Measurements from ENCODE around the gene PLEKHM2.

PLEKHM2 gene

DNA sequence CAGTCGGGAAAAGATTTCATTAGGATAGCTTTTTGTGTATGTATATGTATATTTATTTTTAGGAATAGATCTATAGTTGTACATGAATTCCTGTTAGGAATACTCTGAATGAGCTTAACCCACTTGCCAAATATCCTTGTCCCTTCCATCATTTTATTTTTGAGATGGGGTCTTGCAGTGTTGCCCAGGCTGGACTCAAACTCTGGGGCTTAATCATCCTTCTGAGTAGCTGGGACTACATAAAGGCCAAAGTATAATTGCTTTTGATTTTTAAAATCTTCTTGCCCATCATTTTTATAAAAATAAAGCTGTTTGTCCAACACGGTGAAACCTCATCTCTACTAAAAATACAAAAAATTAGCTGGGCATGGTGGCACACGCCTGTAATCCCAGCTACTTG lies 20.2 kb upstream of the PLEKHM2 start:
- TF ChIP-seq POLR2A (IDR thresholded peaks at IDR 0.05; ENCODE audit: low read length) = no peak
- no peak for TF ChIP-seq GATA1 (IDR thresholded peaks at IDR 0.05; ENCODE audit: low read depth, low read length)
- DNase-seq = no peak

DNA sequence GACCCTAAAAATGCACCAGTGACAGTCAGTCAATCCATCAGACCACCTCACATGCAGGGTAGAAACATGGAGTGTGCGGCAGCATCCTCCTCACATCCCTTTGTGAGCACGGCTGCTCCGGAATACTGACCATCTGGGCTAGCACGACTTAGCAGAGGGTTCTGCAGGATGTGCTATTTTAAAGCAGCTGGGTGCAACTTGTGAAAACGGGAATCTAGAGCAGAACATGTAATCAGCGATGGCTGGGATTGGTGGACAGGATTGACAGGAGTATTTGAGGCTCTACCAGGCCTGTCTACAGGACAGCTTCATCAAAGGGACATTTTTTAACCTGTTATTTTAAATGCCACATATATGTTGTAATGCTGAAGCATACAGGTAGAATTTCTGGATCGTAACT lies 16.8 kb upstream of the PLEKHM2 start:
- DNase-seq = no peak
- TF ChIP-seq POLR2A (IDR thresholded peaks at IDR 0.05; ENCODE audit: low read length) = no peak
- no peak for TF ChIP-seq GATA1 (IDR thresholded peaks at IDR 0.05; ENCODE audit: low read depth, low read length)

DNA sequence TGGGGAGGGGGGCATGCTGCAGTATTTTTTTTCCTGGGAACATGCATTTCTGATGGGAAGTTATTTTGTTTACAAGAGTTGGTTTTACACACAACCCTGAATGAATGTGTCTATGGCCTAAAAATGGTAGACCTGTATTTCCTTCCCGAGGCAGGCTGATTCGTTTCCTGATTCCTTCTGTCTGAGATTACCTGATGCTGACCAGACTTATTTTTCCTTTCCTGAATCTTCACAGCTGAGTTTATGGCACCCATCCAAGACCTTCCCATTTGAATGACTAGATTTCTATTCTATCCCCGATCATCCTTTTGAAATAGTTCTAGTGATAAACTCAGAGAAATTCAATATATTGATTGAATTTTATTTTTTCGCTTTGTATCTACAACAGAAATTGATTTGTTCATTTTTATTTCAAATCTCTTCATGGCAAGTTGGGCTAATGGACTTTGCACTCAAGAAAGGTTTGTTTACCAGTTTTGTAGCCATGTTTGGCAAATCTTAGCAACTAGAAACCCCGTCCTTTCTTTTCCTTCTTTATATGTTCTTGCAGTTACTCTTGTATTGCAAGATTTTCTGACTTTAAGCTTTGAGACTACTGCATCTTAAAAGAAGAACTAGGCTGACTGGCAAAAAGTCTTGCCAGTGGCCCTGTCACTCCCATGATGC lies 15.9 kb upstream of the PLEKHM2 start:
- no peak for DNase-seq
- TF ChIP-seq GATA1 (IDR thresholded peaks at IDR 0.05; ENCODE audit: low read depth, low read length) (no peak), POLR2A (IDR thresholded peaks at IDR 0.05; ENCODE audit: low read length) (no peak)

DNA sequence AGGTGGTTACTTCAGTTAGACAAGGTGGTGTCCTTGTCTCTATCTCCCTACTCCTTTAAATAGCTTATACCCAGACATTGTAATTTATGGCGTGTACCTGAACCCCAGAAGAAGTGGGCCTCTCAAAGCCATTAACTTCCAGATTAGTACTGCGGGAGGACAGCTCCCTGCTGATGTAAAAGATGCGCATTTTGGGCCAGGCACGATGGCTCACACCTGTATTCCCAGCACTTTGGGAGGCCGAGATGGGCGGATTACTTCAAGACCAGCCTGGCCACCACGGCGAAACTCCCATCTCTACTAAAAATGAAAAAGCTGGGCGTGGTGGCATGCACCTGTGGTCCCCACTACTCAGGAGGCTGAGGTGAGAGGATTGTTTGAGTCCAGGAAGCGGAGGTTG lies 15.0 kb upstream of the PLEKHM2 start:
- no peak for DNase-seq
- TF ChIP-seq GATA1 (IDR thresholded peaks at IDR 0.05; ENCODE audit: low read depth, low read length) (no peak), POLR2A (IDR thresholded peaks at IDR 0.05; ENCODE audit: low read length) (no peak)

DNA sequence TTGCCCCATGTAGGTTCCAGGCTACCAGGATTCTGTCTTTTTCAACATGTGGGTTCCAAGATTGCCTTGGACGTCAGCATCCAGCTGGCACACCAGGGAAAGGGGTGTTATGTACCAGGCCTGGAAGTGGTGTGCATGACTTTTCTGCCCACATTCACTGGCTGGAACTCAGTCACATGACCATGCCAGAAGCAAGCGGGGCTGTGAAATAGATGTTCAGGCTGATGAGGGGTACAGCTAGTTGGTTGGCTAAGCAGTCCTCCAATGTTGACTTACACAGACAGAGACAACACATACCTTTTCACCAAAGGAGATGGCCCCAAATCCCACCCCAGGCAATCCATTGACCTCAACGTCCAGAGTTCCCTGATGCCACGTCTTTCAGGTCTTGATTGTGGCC lies 14.3 kb upstream of the PLEKHM2 start:
- TF ChIP-seq GATA1 (IDR thresholded peaks at IDR 0.05; ENCODE audit: low read depth, low read length) (no peak), POLR2A (IDR thresholded peaks at IDR 0.05; ENCODE audit: low read length) (no peak)
- DNase-seq = no peak

DNA sequence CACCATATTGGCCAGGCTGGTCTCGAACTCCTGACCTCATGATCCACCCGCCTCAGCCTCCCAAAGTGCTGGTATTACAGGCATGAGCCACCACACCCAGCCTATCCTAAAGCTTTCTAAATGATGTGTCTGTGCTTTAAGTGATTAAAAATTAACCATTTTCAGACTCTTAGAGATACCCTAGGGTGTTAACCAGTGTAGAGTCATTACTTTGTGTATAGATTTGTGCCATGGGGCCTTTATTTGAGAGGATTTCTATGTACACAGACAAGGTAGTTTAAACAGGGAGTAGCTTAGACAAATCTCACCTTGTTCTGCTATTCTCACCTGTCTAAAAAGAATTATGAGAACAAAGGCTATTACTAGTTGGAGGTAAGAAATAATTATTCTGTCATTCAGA lies 12.7 kb upstream of the PLEKHM2 start:
- TF ChIP-seq GATA1 (IDR thresholded peaks at IDR 0.05; ENCODE audit: low read depth, low read length) (no peak), POLR2A (IDR thresholded peaks at IDR 0.05; ENCODE audit: low read length) (no peak)
- no peak for DNase-seq

DNA sequence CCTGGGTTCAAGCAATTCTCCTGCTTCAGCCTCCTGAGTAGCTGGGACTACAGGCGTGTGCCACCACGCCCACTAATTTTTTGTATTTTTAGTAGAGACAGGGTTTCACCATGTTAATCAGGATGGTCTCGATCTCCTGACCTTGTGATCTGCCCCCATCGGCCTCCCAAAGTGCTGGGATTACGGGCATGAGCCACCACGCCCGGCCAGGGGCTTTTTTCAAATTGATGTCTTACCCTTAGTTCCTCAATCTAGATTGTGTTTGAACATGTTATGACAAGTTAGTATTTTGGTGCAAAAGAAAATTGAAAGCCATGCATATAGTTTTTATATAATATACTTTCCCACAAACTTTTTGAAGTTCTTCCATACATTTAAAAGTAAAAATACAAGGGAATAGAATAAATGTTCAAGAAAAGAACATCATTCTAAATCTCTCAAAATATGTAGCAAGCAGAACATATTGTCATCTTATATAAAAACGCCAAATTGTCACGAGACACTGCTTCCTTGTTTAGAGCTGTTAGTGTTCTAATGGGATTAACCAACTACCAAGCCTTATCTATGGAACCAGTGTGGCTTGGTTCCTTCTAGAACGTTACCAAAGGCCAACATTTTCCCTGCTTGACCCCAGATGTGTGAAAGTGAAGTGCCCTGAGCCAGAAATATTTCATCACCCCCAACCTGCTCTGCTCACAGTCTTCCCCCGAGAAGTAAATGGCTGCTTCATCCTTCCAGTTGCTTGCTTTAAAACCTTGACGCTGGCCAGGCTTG lies 9.5 kb upstream of the PLEKHM2 start:
- TF ChIP-seq GATA1 (IDR thresholded peaks at IDR 0.05; ENCODE audit: low read depth, low read length) (no peak), POLR2A (IDR thresholded peaks at IDR 0.05; ENCODE audit: low read length) (no peak)

DNA sequence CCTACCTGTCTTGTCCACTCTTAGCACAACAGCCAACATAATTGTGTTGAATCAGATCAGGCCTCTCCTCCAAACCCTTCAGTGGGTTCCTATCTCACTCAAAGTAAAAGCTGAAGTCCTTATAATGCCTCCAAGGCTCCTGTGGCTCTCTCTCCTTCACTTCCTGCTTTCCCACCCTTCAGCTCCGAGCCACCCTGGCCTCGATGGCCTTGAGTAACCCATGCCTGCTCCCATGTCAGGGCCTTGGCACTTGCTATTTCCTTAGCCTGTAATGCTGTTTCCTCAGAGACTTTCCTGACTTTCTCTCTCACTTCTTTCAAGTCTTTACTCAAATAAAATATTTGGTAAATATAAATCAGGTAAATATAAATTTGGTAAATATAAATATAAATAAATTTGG lies 8.1 kb upstream of the PLEKHM2 start:
- no peak for DNase-seq
- no peak for TF ChIP-seq GATA1 (IDR thresholded peaks at IDR 0.05; ENCODE audit: low read depth, low read length)

More for the DNA sequence above, 9.5 kb upstream of the PLEKHM2 start:
- peak; percentile 58 to 74 for DNase-seq

DNA sequence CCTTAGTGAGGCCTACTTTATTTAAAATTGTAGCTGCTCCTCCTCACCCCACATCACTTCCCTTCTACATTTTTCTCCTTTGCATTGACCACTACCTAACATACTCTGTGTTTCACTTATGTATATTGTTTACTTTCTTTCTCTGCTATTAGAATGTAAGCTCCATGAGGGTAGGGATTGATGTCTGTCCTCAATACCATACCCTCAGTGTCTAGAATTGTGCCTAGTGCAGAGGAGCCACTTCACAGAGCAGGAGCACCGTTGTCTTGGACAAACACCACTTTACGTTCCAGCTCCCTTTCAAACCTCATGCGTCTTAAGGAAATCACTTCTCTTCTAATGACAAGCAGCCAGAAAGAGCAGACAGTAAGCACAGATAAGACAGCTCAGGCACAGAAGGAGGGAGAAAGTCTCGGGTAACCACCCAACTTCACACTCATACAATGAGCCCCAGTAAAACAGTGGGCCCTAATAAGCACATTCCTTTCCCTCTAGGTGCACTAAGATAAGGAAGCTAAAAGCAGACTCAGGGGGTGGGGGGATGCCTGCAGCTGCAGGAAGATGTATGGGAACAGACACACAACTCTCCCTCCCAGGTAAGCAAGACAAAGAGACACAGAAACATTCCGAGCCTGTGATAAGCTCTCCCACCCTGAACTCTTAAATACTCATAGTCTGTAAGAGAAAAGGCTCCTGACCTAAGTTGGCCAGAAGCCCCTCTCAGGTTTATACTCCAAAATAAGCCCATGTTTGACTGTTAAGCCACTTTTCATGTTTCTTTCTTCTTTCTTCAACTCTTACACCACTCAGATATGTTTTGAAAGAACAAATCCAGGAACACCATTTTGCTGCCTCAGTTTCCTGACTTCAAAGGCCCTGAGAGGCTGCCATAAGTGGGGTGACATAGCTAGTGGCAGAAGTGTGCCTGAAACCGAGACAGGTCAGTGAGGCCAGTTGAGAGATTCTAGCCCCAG lies 7.1 kb upstream of the PLEKHM2 start:
- DNase-seq = peak; percentile 66 to 82
- TF ChIP-seq GATA1 (IDR thresholded peaks at IDR 0.05; ENCODE audit: low read depth, low read length) (no peak), POLR2A (IDR thresholded peaks at IDR 0.05; ENCODE audit: low read length) (no peak)

DNA sequence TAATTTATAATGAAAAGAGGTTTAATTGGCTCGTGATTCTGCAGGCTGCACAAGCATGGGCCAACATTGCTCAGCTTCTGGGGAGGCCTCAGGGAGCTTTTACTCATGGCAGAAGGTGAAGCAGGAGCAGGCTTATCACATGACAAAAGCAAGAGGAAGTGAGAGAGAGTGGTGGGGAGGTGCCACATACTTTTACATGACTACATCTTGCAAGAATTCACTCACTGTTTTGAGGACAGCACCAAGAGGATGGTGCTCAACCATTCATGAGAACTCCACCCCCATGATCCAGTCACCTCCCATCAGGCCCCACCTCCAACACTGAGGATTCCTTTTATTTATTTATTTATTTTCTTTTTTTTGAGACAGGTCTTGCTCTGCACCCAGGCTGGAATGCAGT lies 5.5 kb upstream of the PLEKHM2 start:
- DNase-seq = no peak
- TF ChIP-seq POLR2A (IDR thresholded peaks at IDR 0.05; ENCODE audit: low read length) (no peak), GATA1 (IDR thresholded peaks at IDR 0.05; ENCODE audit: low read depth, low read length) (no peak)

DNA sequence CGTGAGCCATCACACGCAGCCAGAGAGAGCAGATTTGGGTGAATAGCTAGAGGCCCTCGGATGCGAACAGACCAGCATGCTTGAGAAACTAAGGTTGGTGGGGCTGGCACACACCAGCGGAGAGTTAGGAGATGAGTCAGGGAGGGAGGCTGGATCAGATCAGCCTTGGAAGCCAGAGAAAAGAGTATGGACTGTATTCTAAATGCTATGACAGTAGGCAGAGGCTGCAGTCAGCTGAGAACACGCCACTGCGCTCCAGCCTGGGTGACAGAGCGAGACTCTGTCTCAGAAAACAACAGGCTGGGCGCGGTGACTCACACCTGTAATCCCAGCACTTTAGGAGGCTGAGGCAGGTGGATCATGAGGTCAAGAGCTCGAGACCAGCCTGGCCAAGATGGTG lies 4.0 kb upstream of the PLEKHM2 start:
- no peak for DNase-seq
- TF ChIP-seq GATA1 (IDR thresholded peaks at IDR 0.05; ENCODE audit: low read depth, low read length) (no peak), POLR2A (IDR thresholded peaks at IDR 0.05; ENCODE audit: low read length) (no peak)

DNA sequence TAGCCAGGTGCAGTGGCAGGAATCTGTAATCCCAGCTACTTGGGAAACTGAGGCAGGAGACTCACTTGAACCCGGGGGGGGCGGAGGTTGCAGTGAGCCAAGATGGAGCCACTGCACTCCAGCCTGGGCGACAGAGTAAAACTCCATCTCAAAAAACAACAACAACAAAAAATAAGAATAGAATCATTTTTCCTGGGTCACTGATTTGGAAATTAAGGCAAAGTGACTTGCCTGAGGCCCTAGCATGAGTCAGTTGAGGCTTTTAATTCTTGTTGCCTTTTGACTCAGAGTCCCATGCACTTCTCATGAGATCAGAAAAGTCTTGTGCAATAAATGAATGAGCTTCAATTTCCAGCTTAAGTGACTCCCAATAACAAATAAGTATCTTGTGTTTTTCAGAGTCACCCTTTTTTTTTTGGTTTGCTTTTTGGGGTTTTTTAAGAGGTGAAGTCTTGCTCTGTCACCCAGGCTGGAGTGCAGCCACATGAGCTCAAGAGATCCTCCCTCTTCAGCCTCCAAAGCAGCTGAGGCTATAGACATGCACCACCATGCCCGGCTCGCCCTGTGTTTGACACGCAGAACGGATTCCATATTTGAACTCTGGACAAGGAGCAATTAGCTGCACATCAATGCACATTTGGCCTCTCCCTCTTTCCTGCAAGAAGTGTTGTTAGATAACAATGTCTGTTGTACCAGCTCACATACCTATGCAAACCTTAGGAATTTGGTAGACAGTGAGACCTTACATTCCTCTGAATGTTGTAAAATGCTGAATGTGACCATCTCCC lies 3.4 kb upstream of the PLEKHM2 start:
- TF ChIP-seq POLR2A (IDR thresholded peaks at IDR 0.05; ENCODE audit: low read length) (no peak), GATA1 (IDR thresholded peaks at IDR 0.05; ENCODE audit: low read depth, low read length) (no peak)
- peak; percentile 39 to 56 for DNase-seq
